BLaER1 (cell line): ENCODE results near the gene TIMM44.
A peak's percentile ranks its signal among the peaks of the same experiment; 100 is the strongest.
"Not testable (repeated sequence)": the region's sequence is repeated elsewhere in the genome, so short reads cannot be mapped to it uniquely, and the experiment has no call there.

ENCODE experiments used
- H3K27ac ChIP-seq: shearing (Covaris generic); formaldehyde crosslinking; 2 replicates; pipeline ENCODE4 v1.8.1; 2022
- H3K27me3 ChIP-seq: shearing (Covaris generic); formaldehyde crosslinking; 2 replicates; pipeline ENCODE4 v1.8.1; 2022
- H3K36me3 ChIP-seq: shearing (Covaris generic); formaldehyde crosslinking; 2 replicates; pipeline ENCODE4 v1.8.1; 2022
- H3K4me1 ChIP-seq: shearing (Covaris generic); formaldehyde crosslinking; 2 replicates; pipeline ENCODE4 v1.8.1; 2022
- H3K4me2 ChIP-seq: shearing (Covaris generic); formaldehyde crosslinking; 2 replicates; pipeline ENCODE4 v1.8.1; 2022
- H3K4me3 ChIP-seq: shearing (Covaris generic); formaldehyde crosslinking; 2 replicates; pipeline ENCODE4 v1.8.1; 2022
- H3K9ac ChIP-seq: shearing (Covaris generic); formaldehyde crosslinking; 2 replicates; pipeline ENCODE4 v1.8.1; 2022
- H3K9me3 ChIP-seq: shearing (Covaris generic); formaldehyde crosslinking; 2 replicates; pipeline ENCODE4 v1.8.1; 2022
- H4K20me1 ChIP-seq: shearing (Covaris generic); formaldehyde crosslinking; 2 replicates; pipeline ENCODE4 v1.8.1; 2022
- Cebpa-rat ChIP-seq: shearing (Covaris generic); IDR thresholded peaks from 2 replicates; pipeline ENCODE4 v1.8.1; 2022

TIMM44 gene

DNA sequence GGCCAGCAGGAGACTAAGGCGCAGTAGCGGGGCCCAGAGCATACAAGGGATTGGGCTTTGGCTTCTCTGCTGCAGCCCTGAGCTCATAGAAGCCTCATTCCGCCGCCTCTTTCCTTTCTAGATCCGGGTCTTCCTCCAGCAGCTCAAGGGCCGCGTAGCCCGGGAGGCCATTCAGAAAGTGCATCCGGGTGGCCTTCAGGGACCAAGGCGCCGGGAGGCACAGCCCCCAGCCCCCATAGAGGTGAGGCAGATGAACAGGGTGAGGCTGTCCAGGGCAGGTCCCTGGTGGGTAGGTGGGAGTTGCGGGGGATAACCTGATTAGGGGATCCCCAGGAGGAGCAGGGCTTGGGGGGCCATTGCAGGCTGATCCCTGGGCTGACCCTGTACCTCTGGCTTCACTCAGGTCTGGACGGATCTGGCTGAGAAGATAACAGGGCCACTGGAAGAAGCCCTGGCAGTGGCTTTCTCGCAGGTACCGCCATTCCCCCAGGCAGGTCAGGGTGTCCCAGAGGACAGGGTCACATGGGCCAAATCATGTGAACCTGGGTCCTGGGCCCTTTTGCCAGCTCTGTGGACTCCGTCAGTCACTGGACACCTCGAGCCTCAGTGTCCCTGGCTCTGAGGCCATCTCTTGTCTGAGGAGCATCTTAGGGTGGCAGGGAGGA, 22.0 kb downstream of the TIMM44 start:
- Histone ChIP-seq H3K4me2 (peak overlapping the region; percentile 99), H3K27ac (0 out of 2 replicates have a peak overlapping the region, but pooled peaks have one; percentile 4), H3K9ac (peak overlapping the region; percentile 72), H3K4me1 (peaks cover 70% of the 10 kb centered on the region), H3K9me3 (no peaks in the 10 kb centered on the region), H3K36me3 (peaks cover 19% of the 10 kb centered on the region), H3K27me3 (peaks cover 36% of the 10 kb centered on the region), H4K20me1 (peaks cover 77% of the 10 kb centered on the region), H3K4me3 (peak overlapping the region; percentile 67)
- TF ChIP-seq Cebpa-rat, result no peak

DNA sequence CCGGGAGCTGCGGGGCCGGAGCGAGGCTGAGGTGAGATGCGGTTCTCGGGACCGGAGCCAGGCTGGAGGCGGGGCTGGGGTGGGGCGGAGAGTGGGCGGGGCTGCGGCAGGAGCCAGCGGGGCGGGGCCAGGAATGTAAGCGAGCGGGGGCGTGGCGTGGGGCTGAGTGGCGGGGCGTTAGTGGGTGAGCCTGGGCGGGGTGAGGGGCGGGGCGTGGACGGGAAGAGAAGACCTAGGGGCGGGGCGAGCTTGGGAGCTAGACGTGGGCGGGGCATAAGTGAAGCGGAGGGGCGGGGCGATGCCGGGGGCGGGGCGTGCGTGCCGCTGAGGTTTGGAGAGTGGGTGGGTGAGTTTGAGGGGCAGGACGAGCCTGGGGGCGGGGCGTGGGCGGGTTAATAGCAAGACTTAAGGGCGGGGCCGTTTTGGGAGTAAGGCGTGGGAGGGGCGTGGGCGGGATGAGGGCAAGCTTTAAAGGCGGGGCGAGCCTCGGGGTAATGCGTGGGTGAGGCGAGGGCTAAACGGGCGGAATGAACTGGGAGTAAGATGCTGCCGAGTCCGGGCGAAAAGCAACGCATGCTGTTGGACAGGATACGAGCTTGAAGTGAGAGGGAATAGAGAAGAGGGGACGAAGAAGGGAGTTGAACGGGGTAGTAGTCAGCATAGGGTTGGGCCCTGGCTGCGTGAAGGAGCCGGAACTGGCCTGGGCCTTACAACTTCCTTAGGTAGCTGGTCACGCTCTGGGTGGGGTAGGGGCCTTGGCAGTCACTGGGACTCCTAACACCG, 22.8 kb downstream of the TIMM44 start:
- 0 out of 2 replicates have a peak overlapping the region, but pooled peaks have one; percentile 48 for H3K27ac ChIP-seq
- H3K4me1 ChIP-seq, result peaks cover 74% of the 10 kb centered on the region
- peak overlapping the region; percentile 72 for H3K9ac ChIP-seq
- H3K4me2 ChIP-seq, result peak overlapping the region; percentile 99
- no peaks in the 10 kb centered on the region for H3K9me3 ChIP-seq
- no peak for TF ChIP-seq Cebpa-rat
- peaks cover 43% of the 10 kb centered on the region for H3K27me3 ChIP-seq
- H3K36me3 ChIP-seq, result peaks cover 19% of the 10 kb centered on the region
- peak overlapping the region; percentile 72 for H3K4me3 ChIP-seq
- H4K20me1 ChIP-seq, result peaks cover 81% of the 10 kb centered on the region

DNA sequence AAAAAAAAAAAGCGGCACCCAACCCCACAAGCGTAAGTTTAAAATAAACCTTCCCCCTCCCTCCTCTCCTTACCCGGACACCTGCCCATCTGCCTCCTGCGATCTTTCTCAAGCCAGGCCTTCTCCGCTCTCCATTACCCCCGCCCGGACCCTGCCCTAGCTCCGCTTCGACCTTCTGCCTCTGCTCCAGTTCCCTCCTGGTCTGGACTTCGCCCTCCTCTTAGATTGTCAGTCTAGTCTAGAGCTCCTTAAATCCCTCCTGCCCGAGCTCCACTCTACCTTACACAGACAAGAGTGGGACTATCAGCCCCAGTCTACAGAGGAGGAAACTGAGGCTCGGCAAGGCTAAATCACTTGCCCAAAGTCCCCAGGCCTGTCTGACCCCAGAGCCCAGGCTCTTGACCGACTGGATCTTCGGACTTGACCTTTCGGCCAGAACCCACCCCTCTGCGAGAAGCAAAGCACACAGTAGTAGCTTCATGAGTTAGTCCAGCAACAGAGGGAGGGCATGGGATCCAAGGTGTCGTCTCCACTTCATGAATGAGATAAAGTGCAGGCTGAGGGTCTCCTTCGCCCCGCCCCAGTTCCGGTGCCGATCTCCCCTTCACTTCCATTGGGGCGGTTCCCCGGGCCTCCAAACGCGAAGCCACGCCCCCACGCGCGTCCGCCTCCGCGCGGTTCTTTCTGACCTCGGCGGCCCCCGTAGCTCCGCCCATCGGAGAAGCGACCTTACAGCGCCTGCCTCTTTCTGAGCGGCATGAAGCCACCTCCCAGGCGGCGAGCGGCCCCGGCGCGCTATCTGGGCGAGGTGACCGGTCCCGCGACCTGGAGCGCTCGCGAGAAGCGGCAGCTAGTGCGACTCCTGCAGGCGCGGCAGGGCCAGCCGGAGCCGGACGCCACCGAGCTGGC, 23.6 kb downstream of the TIMM44 start, which contains the start of gene SNAPC2:
SNAPC2 (plus strand) TSS at position 729 of the 909 bp plus-strand sequence; CDS start at position 758, 29 bp downstream.
- Histone ChIP-seq H3K4me2 (peak within 1 kb of the TSS; percentile 99), H3K4me1 (peaks cover 76% of the 10 kb centered on the region), H3K36me3 (peaks cover 19% of the 10 kb centered on the region), H4K20me1 (peaks cover 89% of the 10 kb centered on the region), H3K4me3 (peak within 1 kb of the TSS; percentile 72), H3K9ac (peak within 1 kb of the TSS; percentile 72), H3K9me3 (no peaks in the 10 kb centered on the region), H3K27me3 (peaks cover 51% of the 10 kb centered on the region), H3K27ac (0 out of 2 replicates have a peak within 1 kb of the TSS, but pooled peaks have one; percentile 48)
- no peak for TF ChIP-seq Cebpa-rat

DNA sequence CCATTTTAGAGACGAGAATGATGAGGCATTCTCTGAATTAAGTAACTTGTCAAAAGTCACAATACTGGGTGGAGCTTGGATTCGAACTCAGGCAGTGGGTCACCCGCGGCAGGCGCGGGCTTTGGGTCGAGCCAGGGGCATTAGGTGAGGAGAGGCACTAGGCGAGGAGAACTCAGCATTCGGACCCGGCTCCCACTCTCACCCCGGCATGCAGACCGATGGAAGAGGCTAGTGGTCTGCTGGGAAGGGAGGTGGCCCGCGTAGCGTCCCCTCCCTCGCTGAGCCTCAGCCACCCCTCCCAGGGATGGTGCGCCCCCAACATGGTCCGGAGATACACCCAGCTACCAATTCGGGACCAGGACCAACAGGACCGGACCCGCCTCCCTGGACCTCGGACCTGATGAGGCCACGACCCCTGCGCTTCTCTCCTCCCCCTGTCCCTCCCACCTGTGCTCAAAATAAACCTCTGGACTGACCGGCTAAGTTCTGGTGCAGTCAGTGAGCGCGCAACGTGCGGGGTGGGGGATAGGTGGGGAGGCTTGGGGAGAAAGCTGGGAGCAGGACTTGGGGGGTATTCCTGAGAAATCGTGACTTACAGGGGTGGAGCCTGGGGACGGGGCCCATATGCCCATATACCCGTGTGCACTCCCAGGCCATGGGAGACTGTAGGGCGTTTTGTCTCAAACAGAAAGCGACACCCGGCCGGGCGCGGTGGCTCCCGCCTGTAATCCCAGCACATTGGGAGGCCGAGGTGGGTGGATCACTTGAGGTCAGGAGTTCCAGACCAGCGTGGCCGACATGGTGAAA, 24.6 kb downstream of the TIMM44 start:
- Histone ChIP-seq H3K4me2 (peak overlapping the region; percentile 99), H3K4me1 (peaks cover 66% of the 10 kb centered on the region), H3K36me3 (peaks cover 23% of the 10 kb centered on the region), H3K27me3 (peaks cover 62% of the 10 kb centered on the region), H3K27ac (no peak overlapping the region), H4K20me1 (peaks cover 90% of the 10 kb centered on the region), H3K4me3 (no peak overlapping the region), H3K9ac (no peak overlapping the region), H3K9me3 (no peaks in the 10 kb centered on the region)
- no peak for TF ChIP-seq Cebpa-rat

DNA sequence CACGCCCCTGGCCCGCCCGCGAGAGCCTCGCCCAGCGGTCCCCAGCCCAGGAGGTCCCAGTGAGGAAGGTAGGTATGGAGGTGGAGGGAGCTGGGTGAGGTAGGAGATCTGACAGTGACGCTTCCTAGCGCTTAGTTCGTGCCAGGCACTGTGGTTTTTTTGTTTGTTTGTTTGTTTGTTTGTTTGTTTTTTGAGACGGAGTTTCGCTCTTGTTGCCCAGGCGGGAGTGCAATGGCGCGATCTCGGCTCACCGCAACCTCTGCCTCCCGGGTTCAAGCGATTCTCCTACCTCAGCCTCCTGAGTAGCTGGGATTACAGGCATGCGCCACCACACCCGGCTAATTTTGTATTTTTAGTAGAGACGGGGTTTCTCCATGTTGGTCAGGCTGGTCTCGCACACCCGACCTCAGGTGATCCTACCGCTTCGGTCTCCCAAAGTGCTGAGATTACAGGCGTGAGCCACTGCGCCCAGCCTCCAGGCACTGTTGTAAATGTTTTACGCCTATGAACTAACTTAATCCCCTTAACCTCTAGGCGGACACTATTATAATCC, 25.3 kb downstream of the TIMM44 start:
- peak overlapping the region; percentile 94 for H3K4me2 ChIP-seq
- peaks cover 68% of the 10 kb centered on the region for H3K27me3 ChIP-seq
- H3K4me3 ChIP-seq, result peak overlapping the region; percentile 65

DNA sequence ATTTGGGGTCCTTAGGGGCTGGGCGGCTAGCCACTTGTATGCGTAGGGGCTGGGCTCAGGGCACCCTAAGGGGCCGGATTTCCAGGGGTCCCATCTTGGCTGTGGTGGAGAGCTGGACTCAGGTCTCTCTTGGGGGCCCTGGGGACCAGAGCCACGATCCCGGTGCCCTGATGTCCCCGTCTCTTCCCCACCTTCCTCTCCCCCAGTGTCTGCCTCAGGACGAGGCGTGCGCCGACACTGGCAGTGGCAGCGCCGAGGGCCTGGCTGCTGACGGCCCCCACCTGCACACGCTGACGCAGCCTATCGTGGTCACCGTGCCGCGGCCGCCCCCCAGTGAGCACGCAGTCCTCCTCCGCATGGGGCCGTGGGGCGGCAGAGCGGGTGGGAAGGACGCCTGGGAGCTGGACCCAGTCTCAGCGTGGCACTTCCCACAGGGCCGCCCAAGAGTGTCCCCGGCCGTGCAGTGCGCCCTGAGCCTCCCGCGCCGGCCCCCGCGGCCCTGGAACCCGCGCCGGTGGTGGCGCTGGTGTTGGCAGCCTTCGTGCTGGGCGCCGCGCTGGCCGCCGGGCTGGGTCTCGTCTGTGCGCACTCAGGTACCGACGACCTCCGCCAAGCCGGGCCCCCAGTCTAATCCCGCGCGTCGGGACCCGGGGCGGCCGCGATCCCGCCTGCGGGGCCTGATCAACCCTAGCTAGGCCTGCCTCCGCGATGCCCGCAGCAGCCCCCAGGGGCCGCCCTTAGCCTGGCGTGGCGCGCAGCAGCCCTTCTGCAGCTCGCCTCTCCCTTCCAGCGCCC, 26.0 kb downstream of the TIMM44 start:
- H3K27me3 ChIP-seq, result peaks cover 70% of the 10 kb centered on the region
- TF ChIP-seq Cebpa-rat, result no peak
- H4K20me1 ChIP-seq, result peaks cover 90% of the 10 kb centered on the region
- H3K4me3 ChIP-seq, result peak overlapping the region; percentile 65
- H3K27ac ChIP-seq, result no peak overlapping the region
- H3K9me3 ChIP-seq, result no peaks in the 10 kb centered on the region
- peak overlapping the region; percentile 94 for H3K4me2 ChIP-seq
- peaks cover 13% of the 10 kb centered on the region for H3K36me3 ChIP-seq
- peaks cover 69% of the 10 kb centered on the region for H3K4me1 ChIP-seq
- H3K9ac ChIP-seq, result no peak overlapping the region

More for the DNA sequence above, 25.3 kb downstream of the TIMM44 start:
- H3K9ac ChIP-seq, H3K9me3 ChIP-seq, H3K27ac ChIP-seq: not testable (repeated sequence)
- Histone ChIP-seq H3K36me3 (peaks cover 20% of the 10 kb centered on the region), H3K4me1 (peaks cover 63% of the 10 kb centered on the region), H4K20me1 (peaks cover 90% of the 10 kb centered on the region)

DNA sequence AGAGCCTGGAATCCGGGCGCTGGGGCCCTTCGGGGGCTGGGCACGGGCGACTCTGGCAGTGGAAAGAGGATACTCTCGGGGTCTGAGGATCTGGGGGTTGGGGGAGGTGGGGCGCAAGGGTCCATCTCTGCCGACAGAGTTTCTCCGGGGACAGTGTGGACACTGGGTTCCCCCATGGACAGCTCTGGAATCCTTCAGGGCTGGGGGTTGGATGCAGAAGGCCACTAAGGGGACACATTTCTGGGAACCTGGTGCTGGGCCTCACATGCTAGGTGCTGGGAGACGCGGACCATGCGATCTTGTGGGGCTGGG, 26.6 kb downstream of the TIMM44 start:
- Histone ChIP-seq H3K9me3 (no peaks in the 10 kb centered on the region), H3K9ac (no peak overlapping the region), H4K20me1 (peaks cover 90% of the 10 kb centered on the region), H3K36me3 (peaks cover 12% of the 10 kb centered on the region), H3K27ac (no peak overlapping the region), H3K4me1 (peaks cover 71% of the 10 kb centered on the region), H3K4me3 (peak overlapping the region; percentile 65), H3K4me2 (peak overlapping the region; percentile 94), H3K27me3 (peaks cover 70% of the 10 kb centered on the region)
- no peak for TF ChIP-seq Cebpa-rat
